Measurements from ENCODE around the gene TMOD1.

DNA sequence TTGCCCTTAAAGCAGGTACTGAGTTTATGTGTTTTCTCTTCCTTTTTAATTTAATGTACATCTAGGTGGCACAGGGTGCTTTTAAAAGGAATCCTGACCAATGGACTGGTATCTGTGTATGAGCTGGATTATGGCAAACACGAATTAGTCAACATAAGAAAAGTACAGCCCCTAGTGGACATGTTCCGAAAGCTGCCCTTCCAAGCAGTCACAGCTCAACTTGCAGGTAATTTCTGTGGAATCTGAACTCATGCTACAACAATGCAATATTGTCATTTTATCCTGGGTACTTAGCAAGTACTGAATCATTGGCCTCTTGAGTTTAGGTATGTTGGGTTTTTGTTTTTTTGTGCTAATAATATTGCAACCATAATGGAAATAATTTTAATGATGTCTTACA, 14.4 kb upstream of the TMOD1 start:
- TF ChIP-seq, protein P1, sequence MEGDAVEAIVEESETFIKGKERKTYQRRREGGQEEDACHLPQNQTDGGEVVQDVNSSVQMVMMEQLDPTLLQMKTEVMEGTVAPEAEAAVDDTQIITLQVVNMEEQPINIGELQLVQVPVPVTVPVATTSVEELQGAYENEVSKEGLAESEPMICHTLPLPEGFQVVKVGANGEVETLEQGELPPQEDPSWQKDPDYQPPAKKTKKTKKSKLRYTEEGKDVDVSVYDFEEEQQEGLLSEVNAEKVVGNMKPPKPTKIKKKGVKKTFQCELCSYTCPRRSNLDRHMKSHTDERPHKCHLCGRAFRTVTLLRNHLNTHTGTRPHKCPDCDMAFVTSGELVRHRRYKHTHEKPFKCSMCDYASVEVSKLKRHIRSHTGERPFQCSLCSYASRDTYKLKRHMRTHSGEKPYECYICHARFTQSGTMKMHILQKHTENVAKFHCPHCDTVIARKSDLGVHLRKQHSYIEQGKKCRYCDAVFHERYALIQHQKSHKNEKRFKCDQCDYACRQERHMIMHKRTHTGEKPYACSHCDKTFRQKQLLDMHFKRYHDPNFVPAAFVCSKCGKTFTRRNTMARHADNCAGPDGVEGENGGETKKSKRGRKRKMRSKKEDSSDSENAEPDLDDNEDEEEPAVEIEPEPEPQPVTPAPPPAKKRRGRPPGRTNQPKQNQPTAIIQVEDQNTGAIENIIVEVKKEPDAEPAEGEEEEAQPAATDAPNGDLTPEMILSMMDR (conservative IDR thresholded peaks at IDR 0.05; ENCODE audit: low read length) = peak; percentile 58
- no peak for TF ChIP-seq EZH2phosphoT487 (IDR thresholded peaks at IDR 0.05; ENCODE audit: borderline replicate concordance, low read depth, low read length)

Data from OCI-LY7 (cell line).